ENCODE measurements around the gene SLCO2A1.

- no peak for TF ChIP-seq CTCF (IDR thresholded peaks at IDR 0.05; ENCODE audit: insufficient read depth, low read length, poor library complexity, severe bottlenecking)
- TF ChIP-seq EZH2phosphoT487 (conservative IDR thresholded peaks at IDR 0.05; ENCODE audit: low read length), result no peak
Observed at GRCh38 chr3:133987136-133987535, 42.6 kb downstream of the SLCO2A1 start.

All from SU-DHL-6 (cell line).